ENCODE data around the gene LMF1.

LMF1 gene

DNA sequence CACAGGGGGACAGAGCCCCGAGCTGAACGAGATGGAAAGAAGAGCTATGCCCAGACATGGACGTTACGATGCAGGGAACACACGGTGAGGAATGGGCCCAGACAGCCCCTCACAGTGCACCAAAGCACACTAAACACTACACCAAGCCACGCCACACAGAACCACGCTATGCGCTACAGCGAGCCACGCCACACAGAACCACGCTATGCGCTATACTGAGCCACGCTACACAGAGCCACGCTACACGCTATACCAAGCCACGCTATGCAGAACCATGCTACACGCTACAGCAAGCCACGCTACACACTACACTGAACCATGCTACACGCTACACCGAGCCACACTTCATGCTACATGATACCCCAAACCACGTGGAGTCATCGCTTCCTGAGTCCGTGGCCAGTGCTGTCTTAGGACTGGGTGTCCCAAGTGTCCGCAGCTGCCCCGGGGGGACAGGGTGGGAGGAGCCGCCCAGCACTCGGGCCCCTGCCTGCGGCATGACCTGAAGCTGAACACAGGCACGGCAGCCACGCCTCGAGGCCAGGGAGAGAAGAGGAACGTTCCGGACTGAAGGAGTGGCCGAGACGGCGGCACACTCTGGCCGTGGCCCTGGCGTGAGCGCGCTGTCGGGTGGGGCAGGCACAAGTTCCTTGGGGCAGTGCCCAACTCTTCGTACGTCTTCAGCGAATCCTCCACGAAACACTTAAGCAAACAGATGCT lies 61.3 kb downstream of the LMF1 start:
- TF ChIP-seq, protein P1, sequence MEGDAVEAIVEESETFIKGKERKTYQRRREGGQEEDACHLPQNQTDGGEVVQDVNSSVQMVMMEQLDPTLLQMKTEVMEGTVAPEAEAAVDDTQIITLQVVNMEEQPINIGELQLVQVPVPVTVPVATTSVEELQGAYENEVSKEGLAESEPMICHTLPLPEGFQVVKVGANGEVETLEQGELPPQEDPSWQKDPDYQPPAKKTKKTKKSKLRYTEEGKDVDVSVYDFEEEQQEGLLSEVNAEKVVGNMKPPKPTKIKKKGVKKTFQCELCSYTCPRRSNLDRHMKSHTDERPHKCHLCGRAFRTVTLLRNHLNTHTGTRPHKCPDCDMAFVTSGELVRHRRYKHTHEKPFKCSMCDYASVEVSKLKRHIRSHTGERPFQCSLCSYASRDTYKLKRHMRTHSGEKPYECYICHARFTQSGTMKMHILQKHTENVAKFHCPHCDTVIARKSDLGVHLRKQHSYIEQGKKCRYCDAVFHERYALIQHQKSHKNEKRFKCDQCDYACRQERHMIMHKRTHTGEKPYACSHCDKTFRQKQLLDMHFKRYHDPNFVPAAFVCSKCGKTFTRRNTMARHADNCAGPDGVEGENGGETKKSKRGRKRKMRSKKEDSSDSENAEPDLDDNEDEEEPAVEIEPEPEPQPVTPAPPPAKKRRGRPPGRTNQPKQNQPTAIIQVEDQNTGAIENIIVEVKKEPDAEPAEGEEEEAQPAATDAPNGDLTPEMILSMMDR (IDR thresholded peaks at IDR 0.05; ENCODE audit: extremely low read depth, missing control alignments), result no peak
- no peak for DNase-seq (ENCODE audit: low spot score)

DNA sequence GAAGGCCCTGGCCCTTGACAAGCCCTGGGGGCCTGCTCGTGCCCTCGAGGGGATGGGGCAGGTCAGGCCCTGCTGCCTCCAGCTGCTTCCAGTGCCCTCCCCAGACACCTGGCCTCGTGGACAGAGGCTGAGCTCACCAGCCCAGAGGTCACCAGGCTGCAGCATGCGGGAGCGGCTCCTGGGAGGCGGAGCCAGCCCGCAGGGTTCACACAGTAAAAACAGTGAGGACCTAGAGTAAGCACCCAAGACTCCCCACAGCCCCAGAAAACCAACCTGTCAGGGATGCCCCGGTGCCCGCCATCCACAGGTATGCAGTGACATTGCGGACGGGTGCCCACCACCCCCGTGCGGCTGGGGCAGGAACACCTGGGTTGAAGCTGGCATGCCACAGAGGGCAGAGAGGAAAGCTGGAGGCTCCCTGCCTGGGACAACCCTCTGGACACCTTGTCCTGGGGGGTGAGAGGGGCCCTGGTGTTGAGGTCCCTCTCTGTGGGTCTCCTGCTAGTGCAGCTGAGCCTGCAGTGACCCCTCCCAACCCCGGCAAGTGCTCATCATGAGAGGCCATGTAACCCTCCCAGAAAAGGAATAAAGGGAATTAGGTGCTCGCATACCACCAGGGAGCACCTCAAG lies 62.1 kb downstream of the LMF1 start:
- DNase-seq (ENCODE audit: low spot score), result no peak
- TF ChIP-seq, protein P1 (IDR thresholded peaks at IDR 0.05; ENCODE audit: extremely low read depth, missing control alignments), result no peak

DNA sequence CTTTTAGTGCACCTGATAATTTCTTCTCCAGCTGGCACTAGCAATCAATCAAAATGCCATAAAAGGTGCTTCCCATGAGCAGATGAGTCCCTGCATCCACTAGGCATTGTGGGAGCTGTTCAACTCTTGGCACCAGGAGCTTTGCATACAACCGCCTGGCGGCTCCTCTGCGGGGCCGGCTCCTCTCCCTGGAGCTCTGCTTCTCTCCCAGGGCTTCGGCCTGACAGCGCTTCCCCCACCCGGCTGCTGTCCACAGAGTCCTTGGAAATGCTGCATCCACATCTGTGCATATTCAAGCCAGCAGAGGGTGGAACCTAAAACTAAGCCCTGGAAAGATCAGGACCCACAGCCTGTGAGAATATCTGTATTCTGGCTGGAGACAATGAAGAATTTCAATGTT lies 62.9 kb downstream of the LMF1 start:
- TF ChIP-seq, protein P1 (IDR thresholded peaks at IDR 0.05; ENCODE audit: extremely low read depth, missing control alignments), result no peak
- no peak for DNase-seq (ENCODE audit: low spot score)

DNA sequence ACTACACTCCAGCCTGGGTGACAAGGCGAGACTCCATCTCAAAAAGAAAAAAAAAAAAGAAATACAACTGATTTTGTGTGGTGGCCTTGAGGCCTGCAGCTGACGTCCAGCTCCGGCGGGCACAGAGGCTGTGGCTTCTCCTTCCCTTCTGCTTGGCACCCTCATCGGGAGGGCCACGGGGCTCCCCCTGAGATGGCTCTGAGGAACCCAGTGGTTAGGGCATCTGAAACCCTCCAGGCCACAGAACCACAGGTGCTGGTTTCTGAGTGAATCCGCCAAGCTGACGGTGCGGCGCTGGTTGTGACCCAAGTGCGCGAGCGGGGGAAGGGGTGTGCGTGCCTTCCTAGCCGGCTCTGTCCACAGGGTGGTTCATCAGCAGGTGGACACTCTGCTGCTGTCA lies 63.4 kb downstream of the LMF1 start:
- no peak for DNase-seq (ENCODE audit: low spot score)
- TF ChIP-seq, protein P1 (IDR thresholded peaks at IDR 0.05; ENCODE audit: extremely low read depth, missing control alignments), result no peak

DNA sequence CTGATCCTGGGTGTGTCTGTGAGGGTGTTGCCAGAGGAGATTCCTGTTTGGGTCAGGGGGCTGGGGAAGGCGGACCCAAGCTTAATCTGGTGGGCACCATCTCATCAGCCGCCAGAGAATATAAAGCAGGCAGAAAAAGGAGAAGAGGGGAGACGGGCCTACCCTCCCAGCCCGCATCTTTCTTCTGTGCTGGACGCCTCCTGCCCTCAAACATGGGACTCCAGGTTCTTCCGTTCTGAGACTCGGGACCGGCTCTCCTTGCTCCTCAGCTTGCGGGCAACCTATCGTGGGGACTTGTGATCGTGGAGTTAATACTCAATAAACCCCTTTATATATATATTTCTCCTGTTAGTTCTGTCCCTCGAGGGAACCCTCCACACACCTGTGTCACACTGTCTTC lies 64.5 kb downstream of the LMF1 start:
- TF ChIP-seq, protein P1 (IDR thresholded peaks at IDR 0.05; ENCODE audit: extremely low read depth, missing control alignments), result no peak
- no peak for DNase-seq (ENCODE audit: low spot score)

DNA sequence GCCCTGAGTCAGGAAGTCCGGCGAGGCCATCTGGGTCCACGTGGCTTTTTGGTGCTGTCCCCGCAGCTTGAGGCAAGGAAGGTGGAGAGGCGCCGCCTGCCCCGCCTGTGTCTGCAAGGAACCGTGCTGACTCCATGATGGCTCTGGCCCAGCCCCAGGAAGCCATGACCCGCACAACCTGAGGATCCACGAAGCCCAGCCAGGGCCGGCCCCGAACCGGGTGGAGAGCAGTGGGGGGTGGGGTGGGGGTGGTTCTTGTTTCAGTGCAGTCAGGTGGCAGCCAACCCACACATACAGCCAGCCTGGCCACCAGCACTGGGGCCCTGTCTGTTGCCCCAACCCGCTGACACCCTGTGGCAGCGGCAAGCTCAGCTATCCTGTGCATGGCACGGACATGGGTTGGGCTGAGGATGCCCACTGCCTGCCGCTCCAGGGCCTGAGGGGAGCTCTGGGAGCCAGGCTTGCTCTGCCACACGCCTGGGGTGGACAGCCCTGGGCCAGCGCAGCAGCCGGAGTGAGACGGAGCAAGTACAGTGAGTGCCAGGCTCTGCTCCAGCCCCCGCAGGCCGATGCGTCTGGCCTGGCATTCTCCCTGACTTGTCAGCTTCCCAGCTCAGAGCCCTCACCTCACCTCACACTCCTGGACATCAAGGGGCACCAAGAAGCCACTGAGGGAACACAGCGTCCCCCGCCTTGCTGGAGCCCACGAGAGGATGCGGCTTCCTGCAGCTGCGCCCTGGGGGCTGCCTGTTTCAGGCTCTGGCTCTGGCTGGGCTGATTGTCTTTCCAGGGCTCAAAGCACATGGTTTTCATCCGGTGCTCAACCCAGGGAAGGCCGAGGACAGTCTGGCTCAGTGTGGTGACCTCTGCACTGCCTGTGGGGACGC lies 68.8 kb downstream of the LMF1 start:
- DNase-seq (ENCODE audit: low spot score), result no peak
- TF ChIP-seq, protein P1 (IDR thresholded peaks at IDR 0.05; ENCODE audit: extremely low read depth, missing control alignments), result no peak

DNA sequence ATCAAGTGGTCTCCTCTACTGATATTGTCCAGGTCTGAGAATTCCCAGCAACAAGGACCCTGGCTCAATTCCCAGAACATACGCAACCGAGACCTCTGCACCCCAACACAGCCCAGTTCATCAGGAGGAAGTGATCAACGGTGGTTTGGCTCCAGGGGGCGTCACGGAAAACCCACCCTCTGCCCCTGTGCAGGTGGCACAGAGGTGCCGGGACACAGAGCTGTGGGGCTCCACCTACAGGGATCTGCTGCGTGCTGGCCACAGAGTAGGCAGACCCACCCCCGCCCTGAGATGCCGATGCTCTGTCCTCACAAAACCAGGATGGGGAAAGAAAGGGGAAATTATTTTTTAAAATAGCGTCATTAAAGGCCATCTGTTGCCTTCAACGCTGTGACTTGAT lies 69.6 kb downstream of the LMF1 start:
- TF ChIP-seq, protein P1 (IDR thresholded peaks at IDR 0.05; ENCODE audit: extremely low read depth, missing control alignments), result no peak

More for the DNA sequence above, 69.6 kb downstream of the LMF1 start:
- DNase-seq (ENCODE audit: low spot score), result no peak
